HepG2 (cell line): ENCODE results near the gene B9D2. TPM values are rescaled to one million over a fixed set of nuclear protein-coding genes. Genes with fewer than 3 reads are reported as not detected.
"Not testable (repeated sequence)": the region's sequence is repeated elsewhere in the genome, so short reads cannot be mapped to it uniquely, and the experiment has no call there.

Experiments
- ATAC-seq: fragments of 200-7000 bp; cut with Tn5 transposase; 3 replicates; pipeline ENCODE4 v1.9.1; 2020; ENCODE audit warnings: mild to moderate bottlenecking, moderate library complexity
- BruUV-seq: library from RNA; stranded (reverse); fragments of 400-500 nt; replicated peaks from 2 replicates; lab custom pipeline; 2021; lab: Mats Ljungman, UMichigan
- CTCF ChIA-PET: fragments of 300-600 bp; formaldehyde crosslinking; extraction: SDS; loops from one replicate; lab custom pipeline; 2021; ENCODE audit warnings: low total read pairs, inconsistent platforms, low intra/inter-chr PET ratio; lab: Yijun Ruan, JAX
- POLR2A ChIA-PET: fragments of 350-600 bp; sonication (Branson Sonifier 250); formaldehyde crosslinking; loops from one replicate; lab custom pipeline; 2020; ENCODE audit warnings: antibody characterized with exemption, inconsistent platforms; lab: Yijun Ruan, JAX
- DNase-seq: peaks from one replicate; pipeline ENCODE4 v3.0.0-alpha.2; 2015; ENCODE audit warnings: low spot score
- FAIRE-seq: peaks from 3 replicates; lab custom pipeline; 2011; peaks lifted over from hg19 to GRCh38; lab: Jason Lieb, UNC
- H2AFZ ChIP-seq: one replicate; pipeline ENCODE4 v1.6.1; 2011; ENCODE audit warnings: low read length, inconsistent platforms
- H3K27ac ChIP-seq: fragments of 300-600 bp; 3 replicates; pipeline ENCODE4 v1.8.0; 2011; ENCODE audit warnings: mixed run types, mild to moderate bottlenecking, mixed read lengths, low read length, inconsistent platforms; ENCODE audit not compliant: insufficient read depth; ENCODE audit errors: extremely low read length
- H3K27me3 ChIP-seq, 2 experiments: fragments of 200-600 bp in 1 of 2; 2 replicates in 1 of 2; 3 replicates in 1 of 2; pipeline versions ENCODE4 v1.6.0 to v1.8.0; 2011; ENCODE audit warnings: low read length in 2 of 2, mild to moderate bottlenecking in 2 of 2, moderate library complexity in 2 of 2, inconsistent platforms in 1 of 2; ENCODE audit not compliant: insufficient read depth in 2 of 2, control insufficient read depth in 1 of 2
- H3K36me3 ChIP-seq, 2 experiments: fragments of 200-600 bp in 1 of 2; replicated peaks in 1 of 2; 2 replicates in 1 of 2; 3 replicates in 1 of 2; pipeline versions ENCODE4 v1.5.1 to v1.8.0; 2011; ENCODE audit warnings: low read length in 2 of 2, inconsistent platforms in 1 of 2; ENCODE audit not compliant: insufficient read depth in 2 of 2, control insufficient read depth in 1 of 2
- H3K4me1 ChIP-seq: 2 replicates; pipeline ENCODE4 v1.5.1; 2012; ENCODE audit warnings: low read length, inconsistent platforms; ENCODE audit not compliant: insufficient read depth
- H3K4me2 ChIP-seq: 2 replicates; pipeline ENCODE4 v1.6.0; 2011; ENCODE audit warnings: low read depth, low read length, inconsistent platforms
- H3K4me3 ChIP-seq, 3 experiments: fragments of 200-600 bp in 1 of 3; sonication (generic), shearing (Covaris generic) in 1 of 3; replicated peaks in 1 of 3; 2 replicates each; pipeline ENCODE4 v1.5.1; 2011 to 2016; ENCODE audit warnings: low read length in 3 of 3, inconsistent platforms in 2 of 3, low read depth in 2 of 3, mild to moderate bottlenecking in 2 of 3, control low read depth in 1 of 3, mixed read lengths in 1 of 3; ENCODE audit not compliant: insufficient read depth in 1 of 3
- H3K79me2 ChIP-seq: one replicate; pipeline ENCODE4 v1.6.1; 2011; ENCODE audit warnings: low read length, inconsistent platforms; ENCODE audit not compliant: insufficient read depth
- H3K9ac ChIP-seq: 2 replicates; pipeline ENCODE4 v1.6.0; 2011; ENCODE audit warnings: mild to moderate bottlenecking, low read depth, low read length, inconsistent platforms; ENCODE audit not compliant: insufficient read depth
- H3K9me3 ChIP-seq: 2 replicates; pipeline ENCODE4 v1.5.1; 2012; ENCODE audit warnings: mild to moderate bottlenecking, low read length
- H4K20me1 ChIP-seq: 2 replicates; pipeline ENCODE4 v1.6.0; 2011; ENCODE audit warnings: inconsistent platforms, mild to moderate bottlenecking, low read length, moderate library complexity; ENCODE audit not compliant: insufficient read depth
- ARID5B ChIP-seq: IDR thresholded peaks from 2 replicates; pipeline ENCODE4 v1.4.0; 2020; ENCODE audit warnings: mild to moderate bottlenecking, missing genetic modification reagents
- BHLHE40 ChIP-seq: IDR thresholded peaks from 2 replicates; pipeline ENCODE4 v1.6.1; 2011; ENCODE audit warnings: low read length, improper control_type of control experiment
- ERF ChIP-seq: IDR thresholded peaks from 2 replicates; pipeline ENCODE4 v1.6.1; 2018; ENCODE audit warnings: missing biosample characterization, missing genetic modification reagents
- FOXO4 ChIP-seq: sonication (generic); formaldehyde crosslinking; conservative IDR thresholded peaks from 2 replicates; pipeline ENCODE4 v1.8.1; 2023; ENCODE audit warnings: missing genetic modification reagents
- JUND ChIP-seq: sonication (generic); formaldehyde crosslinking; IDR thresholded peaks from 2 replicates; pipeline ENCODE4 v1.8.0; 2022; ENCODE audit warnings: mild to moderate bottlenecking, missing genetic modification reagents
- PATZ1 ChIP-seq: sonication (generic); formaldehyde crosslinking; IDR thresholded peaks from 2 replicates; pipeline ENCODE4 v1.4.0; 2020; ENCODE audit warnings: missing genetic modification reagents
- SYNCRIP ChIP-seq: fragments of 200-400 bp; formaldehyde crosslinking; IDR thresholded peaks from 2 replicates; pipeline ENCODE4 v1.6.1; 2018; ENCODE audit warnings: mild to moderate bottlenecking, low read depth, low read length; ENCODE audit not compliant: insufficient read depth
- YEATS2 ChIP-seq: sonication (generic); formaldehyde crosslinking; IDR thresholded peaks from 2 replicates; pipeline ENCODE4 v1.4.0; 2020; ENCODE audit warnings: missing genetic modification reagents, borderline replicate concordance
- ZBTB33 ChIP-seq: sonication (generic); formaldehyde crosslinking; IDR thresholded peaks from 2 replicates; pipeline ENCODE4 v1.4.0; 2020; ENCODE audit warnings: missing genetic modification reagents
- ZNF292 ChIP-seq: sonication (generic); formaldehyde crosslinking; IDR thresholded peaks from 2 replicates; pipeline ENCODE4 v1.8.1; 2022; ENCODE audit warnings: mild to moderate bottlenecking, low read depth, missing genetic modification reagents, borderline replicate concordance
- ZNF446 ChIP-seq: sonication (generic); formaldehyde crosslinking; IDR thresholded peaks from 2 replicates; pipeline ENCODE4 v1.5.0; 2020; ENCODE audit warnings: mild to moderate bottlenecking, missing genetic modification reagents
- ZNF558 ChIP-seq: sonication (generic); formaldehyde crosslinking; IDR thresholded peaks from 2 replicates; pipeline ENCODE4 v1.9.0; 2022; ENCODE audit warnings: mild to moderate bottlenecking, missing genetic modification reagents, borderline replicate concordance
- WGBS: methylation state at CpG from one replicate; pipeline ENCODE4 v1.1.6; 2017; ENCODE audit warnings: low lambda C conversion rate; 5-methylcytosine and 5-hydroxymethylcytosine counted together
- in situ Hi-C: cut with HindIII; loops from 2 replicates; pipeline ENCODE4 v1.10.0; 2017; ENCODE audit warnings: low pct_unique_long_range_greater_than_20kb; ENCODE audit not compliant: extremely low pct_ligation_motif_present
- intact Hi-C: fragments of 100-400 bp; cut with micrococcal nuclease; formaldehyde crosslinking; loops from one replicate; pipeline ENCODE4 v1.10.0; 2022; ENCODE audit not compliant: unreplicated experiment
- polyA plus RNA-seq, 8 experiments: library from polyadenylated mRNA; depleted of rRNA in 3 of 8; stranded (reverse) in 7 of 8; unstranded in 1 of 8; fragments of >200 nt; fragmentation: Illumina TruSeq in 4 of 8; extraction: Trizol in 4 of 8; gene quantifications; 2 replicates each; pipeline versions ENCODE4 v1.2.1 to v1.2.3, GENCODE V29; 2011 to 2016; ENCODE audit warnings: low read depth in 4 of 8, missing spikeins in 1 of 8, mixed read lengths in 1 of 8; ENCODE audit not compliant: insufficient read depth in 1 of 8
- total RNA-seq, 5 experiments: library from RNA; depleted of rRNA; stranded (reverse); fragments of >200 nt; fragmentation: Illumina TruSeq; extraction: Trizol; gene quantifications; 2 replicates each; pipeline ENCODE4 v1.2.3, GENCODE V29; 2016; ENCODE audit warnings: low read depth in 1 of 5

The B9D2 gene
- total and polyA plus RNA-seq, 2 of the 13 experiments (the other 11 are each of a cell fraction or from before 2014, with no cell fraction given) = 3.1 to 4.4 TPM

GRCh38 chr19:41409288-41409687, 45.3 kb upstream of the B9D2 start (continued):
- TF ChIP-seq PATZ1 (CRISPR knock-in tag) = 0 out of 2 replicates have a peak, but pooled peaks have one; percentile 27
- peak; percentile 56; the same call in 1 of the 2 replicates for TF ChIP-seq ZNF292 (CRISPR knock-in tag)
- TF ChIP-seq ZNF558 (CRISPR knock-in tag) = no peak
- TF ChIP-seq YEATS2 = peak; percentile 15; the same call in 1 of the 2 replicates
- TF ChIP-seq ARID5B (CRISPR knock-in tag) = 0 out of 2 replicates have a peak, but pooled peaks have one; percentile 34
- no peak for TF ChIP-seq SYNCRIP
- TF ChIP-seq ZNF446 (CRISPR knock-in tag) = no peak
- TF ChIP-seq BHLHE40 = peak; percentile 33; the same call in 1 of the 2 replicates
- peak; percentile 98 for TF ChIP-seq JUND (CRISPR knock-in tag)
- no peak for TF ChIP-seq FOXO4 (CRISPR knock-in tag)
- no peak for TF ChIP-seq ZBTB33 (CRISPR knock-in tag)
- TF ChIP-seq ERF (CRISPR knock-in tag) = 0 out of 2 replicates have a peak, but pooled peaks have one; percentile 21

- H3K27ac ChIP-seq = peak overlapping the region; percentile 74
- CTCF ChIA-PET, intact Hi-C loops: not testable (repeated sequence)
These were observed 44.9 kb upstream of the B9D2 start for GRCh38 chr19:41408846-41409245.

More at GRCh38 chr19:41408846-41409245, 44.9 kb upstream of the B9D2 start:
- POLR2A ChIA-PET = interaction anchor here (0.8 to 2.8 kb wide), 9 partner anchors 10 to 45 kb away, joined by 3 to 15 read pairs (median 8); partner anchors contain the start of genes B3GNT8, B9D2 and DMAC2
- H3K27me3 ChIP-seq, BruUV-seq, DNase-seq, H3K9me3 ChIP-seq, H2AFZ ChIP-seq, H3K9ac ChIP-seq, H3K36me3 ChIP-seq, FAIRE-seq, in situ Hi-C loops, H3K4me3 ChIP-seq, H4K20me1 ChIP-seq, ATAC-seq, H3K79me2 ChIP-seq: not testable (repeated sequence)
- WGBS = 87% methylated on average over 5 of the region's 5 CpGs
- Histone ChIP-seq H3K4me1 (peaks cover 30% of the 10 kb centered on the region), H3K4me2 (peak overlapping the region; percentile 63)
